GM19452 (cell line): ENCODE results near the gene TUT4.

Experiments
- ATAC-seq: cut with Tn5 transposase; IDR thresholded peaks from one replicate; pipeline ENCODE4 v1.9.1; 2021; ENCODE audit not compliant: unreplicated experiment

Gene TUT4

GRCh38 chr1:52404975-52405338, 147.9 kb downstream of the TUT4 start:
- no peak for ATAC-seq

GRCh38 chr1:52404116-52404974, 148.5 kb downstream of the TUT4 start, which contains the start of the genes ORC1 and PRPF38A:
Gene ORC1, minus strand, starts transcription at chr1:52404423. Its CDS starts 2,200 bp downstream, at chr1:52402223.
Gene PRPF38A, plus strand, starts transcription at chr1:52404602. Its CDS starts 148 bp downstream, at chr1:52404750.
- peak; percentile 92 for ATAC-seq

GRCh38 chr1:52403566-52404115, 149.3 kb downstream of the TUT4 start:
- ATAC-seq: peak; percentile 16

GRCh38 chr1:52402860-52403240, 150.0 kb downstream of the TUT4 start:
- ATAC-seq: no peak

GRCh38 chr1:52400131-52400530, 152.8 kb downstream of the TUT4 start:
- ATAC-seq: no peak

GRCh38 chr1:52399629-52400028, 153.3 kb downstream of the TUT4 start:
- ATAC-seq: no peak

GRCh38 chr1:52393174-52393573, 159.7 kb downstream of the TUT4 start:
- ATAC-seq: no peak

GRCh38 chr1:52386458-52386857, 166.4 kb downstream of the TUT4 start:
- ATAC-seq: no peak

GRCh38 chr1:52385376-52385775, 167.5 kb downstream of the TUT4 start:
- no peak for ATAC-seq
